Upper lobe of right lung (tissue), 1 donor: ENCODE measurements around the gene ZNF341. TPM values are rescaled to one million over a fixed set of nuclear protein-coding genes. Genes with fewer than 3 reads are reported as not detected.

ENCODE experiments used
- ATAC-seq: fragments of 200-7000 bp; cut with Tn5 transposase; one replicate; pipeline ENCODE4 v1.9.1; 2020; ENCODE audit warnings: mild to moderate bottlenecking, moderate library complexity
- DNase-seq: peaks from one replicate; pipeline ENCODE4 v3.0.0-alpha.2; 2020
- H3K27ac ChIP-seq: fragments of 200-600 bp; one replicate; pipeline ENCODE4 v1.8.0; 2022
- H3K27me3 ChIP-seq: fragments of 200-600 bp; one replicate; pipeline ENCODE4 v1.8.0; 2022; ENCODE audit warnings: mild to moderate bottlenecking
- H3K36me3 ChIP-seq: fragments of 200-600 bp; one replicate; pipeline ENCODE4 v1.8.0; 2022
- H3K4me1 ChIP-seq: fragments of 200-600 bp; one replicate; pipeline ENCODE4 v1.8.0; 2022
- H3K4me3 ChIP-seq: fragments of 200-600 bp; one replicate; pipeline ENCODE4 v1.8.0; 2022; ENCODE audit warnings: mild to moderate bottlenecking
- H3K9me3 ChIP-seq: fragments of 200-600 bp; one replicate; pipeline ENCODE4 v1.8.0; 2022
- intact Hi-C: fragments of 100-400 bp; cut with DNase I; formaldehyde crosslinking; loops from one replicate; pipeline ENCODE4 v1.11.0; 2022
- total RNA-seq: library from RNA; stranded (reverse); fragmentation: NEBNext Ultra II Directional; extraction: Animal tissue kit (Norgen Biotek cat#: 25700); gene quantifications from one replicate; pipeline ENCODE4 v1.2.1, GENCODE V29; 2021
- TF ChIP-seq, protein P1 (sequence below): fragments of 200-600 bp; IDR thresholded peaks from one replicate; pipeline ENCODE4 v1.8.0; 2022; ENCODE audit warnings: antibody characterized with exemption
- donor health status: DM: no; HTN: yes; CAD: no; lungs with severe emphysema.

The ZNF341 gene
- total RNA-seq, 1 donor from 2014 or later, result 4.8 TPM

GRCh38 chr20:33728463-33728862 lies 3.3 kb upstream of the ZNF341 start:
- Histone ChIP-seq H3K9me3 (no peaks in the 10 kb centered on the region), H3K27me3 (no peaks in the 10 kb centered on the region), H3K36me3 (no peaks in the 10 kb centered on the region), H3K4me1 (peaks cover 9% of the 10 kb centered on the region), H3K4me3 (no peak overlapping the region), H3K27ac (no peak overlapping the region)
- DNase-seq, result no peak
- TF ChIP-seq, protein P1, sequence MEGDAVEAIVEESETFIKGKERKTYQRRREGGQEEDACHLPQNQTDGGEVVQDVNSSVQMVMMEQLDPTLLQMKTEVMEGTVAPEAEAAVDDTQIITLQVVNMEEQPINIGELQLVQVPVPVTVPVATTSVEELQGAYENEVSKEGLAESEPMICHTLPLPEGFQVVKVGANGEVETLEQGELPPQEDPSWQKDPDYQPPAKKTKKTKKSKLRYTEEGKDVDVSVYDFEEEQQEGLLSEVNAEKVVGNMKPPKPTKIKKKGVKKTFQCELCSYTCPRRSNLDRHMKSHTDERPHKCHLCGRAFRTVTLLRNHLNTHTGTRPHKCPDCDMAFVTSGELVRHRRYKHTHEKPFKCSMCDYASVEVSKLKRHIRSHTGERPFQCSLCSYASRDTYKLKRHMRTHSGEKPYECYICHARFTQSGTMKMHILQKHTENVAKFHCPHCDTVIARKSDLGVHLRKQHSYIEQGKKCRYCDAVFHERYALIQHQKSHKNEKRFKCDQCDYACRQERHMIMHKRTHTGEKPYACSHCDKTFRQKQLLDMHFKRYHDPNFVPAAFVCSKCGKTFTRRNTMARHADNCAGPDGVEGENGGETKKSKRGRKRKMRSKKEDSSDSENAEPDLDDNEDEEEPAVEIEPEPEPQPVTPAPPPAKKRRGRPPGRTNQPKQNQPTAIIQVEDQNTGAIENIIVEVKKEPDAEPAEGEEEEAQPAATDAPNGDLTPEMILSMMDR, result no peak
- ATAC-seq, result no peak
- intact Hi-C loops, result no loop called here

DNA sequence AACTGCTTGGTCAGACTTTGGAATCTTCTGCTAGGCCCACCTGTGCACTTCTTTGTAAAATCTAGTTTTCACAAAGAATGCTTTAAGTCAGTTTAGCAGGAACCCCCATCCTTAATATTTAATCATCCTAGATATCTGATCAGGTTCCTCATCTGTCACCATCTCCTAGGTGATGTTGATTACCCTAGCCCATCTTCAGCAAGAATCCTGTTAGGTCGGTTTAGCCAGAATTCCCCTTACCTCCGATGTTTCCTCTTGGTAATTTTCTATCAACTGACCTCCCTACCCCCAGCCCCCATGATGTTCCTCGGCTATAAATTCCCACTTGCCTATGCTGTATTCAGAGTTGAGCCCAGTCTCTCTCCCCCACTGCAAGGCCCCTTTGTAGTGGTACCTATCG lies 2.7 kb upstream of the ZNF341 start:
- no peak for ATAC-seq
- intact Hi-C loops, result no loop called here
- TF ChIP-seq, protein P1, result no peak

GRCh38 chr20:33730946-33731692 lies 677 bp upstream of the ZNF341 start:
- intact Hi-C loops, result no loop called here
- DNase-seq (no peak), ATAC-seq (no peak)
- no peaks in the 10 kb centered on the region for H3K36me3 ChIP-seq
- H3K27ac ChIP-seq, result peak overlapping the region; percentile 93
- peak overlapping the region; percentile 59 for H3K4me3 ChIP-seq
- TF ChIP-seq, protein P1, result no peak
- H3K9me3 ChIP-seq, result peaks cover 2% of the 10 kb centered on the region
- H3K27me3 ChIP-seq, result no peaks in the 10 kb centered on the region
- peaks cover 19% of the 10 kb centered on the region for H3K4me1 ChIP-seq

More for the DNA sequence above, 2.7 kb upstream of the ZNF341 start:
- Histone ChIP-seq H3K27me3 (no peaks in the 10 kb centered on the region), H3K4me1 (peaks cover 13% of the 10 kb centered on the region), H3K9me3 (no peaks in the 10 kb centered on the region), H3K4me3 (no peak overlapping the region), H3K27ac (no peak overlapping the region), H3K36me3 (no peaks in the 10 kb centered on the region)
- no peak for DNase-seq

DNA sequence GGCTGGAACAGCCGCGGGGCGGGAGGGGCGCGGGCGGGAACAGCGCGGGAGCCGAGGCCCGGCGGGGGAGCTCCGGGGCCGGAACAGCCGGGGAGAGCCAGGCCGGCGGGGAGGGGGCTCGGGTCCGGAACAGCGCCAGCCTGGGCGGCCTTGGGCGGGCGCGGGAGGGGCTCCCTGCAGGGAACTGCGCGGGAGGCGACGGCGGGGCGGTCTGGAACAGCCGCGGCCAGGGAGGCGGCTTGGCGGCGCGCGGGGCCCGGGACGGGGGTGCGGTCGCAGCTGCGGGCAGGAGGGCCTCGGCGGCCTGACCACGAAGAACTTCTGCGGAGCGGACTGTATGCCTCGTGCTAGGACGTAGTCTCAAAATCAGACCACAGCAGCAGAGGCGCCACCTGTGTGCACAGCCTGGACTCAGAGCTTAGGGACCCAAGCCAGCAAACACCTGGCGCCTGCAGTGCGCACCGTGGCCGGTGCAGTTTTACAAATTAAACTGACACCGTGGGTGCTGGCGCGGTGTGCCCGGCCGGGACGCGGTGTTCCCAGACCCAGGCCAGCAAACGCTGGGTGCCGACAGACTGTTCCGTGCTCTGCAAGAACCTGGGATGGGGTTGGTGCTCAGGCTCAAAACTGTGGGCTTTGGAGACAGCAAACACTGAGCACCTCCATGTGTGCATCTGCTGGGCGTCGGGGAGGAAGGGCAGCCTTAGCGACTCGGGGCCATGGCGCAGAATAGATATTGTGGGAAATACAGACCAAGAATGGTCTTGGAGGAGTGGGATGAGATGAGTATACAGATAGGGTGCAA lies 572 bp downstream of the ZNF341 start:
- Histone ChIP-seq H3K36me3 (no peaks in the 10 kb centered on the region), H3K27me3 (no peaks in the 10 kb centered on the region), H3K27ac (peak overlapping the region; percentile 93), H3K9me3 (peaks cover 10% of the 10 kb centered on the region), H3K4me3 (peak overlapping the region; percentile 69), H3K4me1 (peaks cover 19% of the 10 kb centered on the region)
- ATAC-seq (peak; percentile 91), DNase-seq (peak; percentile 96)
- intact Hi-C loops, result no loop called here
- TF ChIP-seq, protein P1, result no peak

DNA sequence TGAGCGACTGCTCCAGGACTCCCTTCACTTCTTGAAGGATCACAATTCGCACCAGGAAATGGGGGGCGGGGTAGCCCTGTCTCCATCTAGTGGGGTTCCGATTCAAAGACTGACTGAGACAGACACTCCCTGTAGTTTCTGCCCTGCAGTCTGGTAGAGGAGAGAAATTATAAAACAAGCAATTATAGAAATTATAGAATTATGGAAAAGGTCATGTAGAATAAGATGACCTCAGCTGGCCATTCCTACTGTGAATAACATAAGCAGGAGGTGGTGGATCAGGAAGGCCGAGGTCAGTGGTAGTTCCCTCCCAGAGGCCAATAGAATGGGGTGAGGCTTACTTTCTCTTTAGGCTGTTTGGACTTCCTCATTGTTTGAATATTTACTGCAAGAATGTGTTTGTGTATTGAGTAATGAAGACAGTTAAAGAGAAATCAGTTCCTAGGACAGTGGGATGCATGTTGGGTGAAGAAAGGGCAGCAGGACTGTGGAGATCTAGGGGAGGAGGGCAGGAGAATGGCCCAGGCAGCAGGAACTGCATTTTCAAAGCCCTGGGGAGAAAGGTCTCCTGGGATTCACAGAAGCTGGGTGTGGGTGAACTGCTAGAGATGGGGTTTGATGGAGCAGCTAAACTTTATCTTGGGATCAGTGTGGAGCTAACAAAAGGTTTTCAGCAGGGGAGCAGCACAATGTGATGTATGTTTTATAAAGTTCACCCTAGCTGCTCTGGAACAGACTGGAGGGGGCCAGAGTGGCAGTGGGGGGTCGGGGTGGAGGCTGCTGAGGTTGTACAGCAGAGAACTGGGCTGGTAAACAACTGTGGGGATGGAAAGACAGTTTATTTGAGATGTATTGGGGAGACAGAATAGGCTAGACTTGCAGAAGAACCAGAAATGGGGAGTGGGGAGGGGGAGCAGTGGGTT lies 2.1 kb downstream of the ZNF341 start:
- Histone ChIP-seq H3K9me3 (peaks cover 10% of the 10 kb centered on the region), H3K36me3 (no peaks in the 10 kb centered on the region), H3K4me1 (peaks cover 19% of the 10 kb centered on the region), H3K27ac (peak overlapping the region; percentile 93), H3K4me3 (peak overlapping the region; percentile 69), H3K27me3 (no peaks in the 10 kb centered on the region)
- TF ChIP-seq, protein P1, result peak; percentile 6
- DNase-seq, result no peak
- peak; percentile 65 for ATAC-seq
- intact Hi-C loops, result no loop called here
